GM21737 (cell line): Measurements from ENCODE around the gene TLCD3A.
"Not testable (repeated sequence)": the region's sequence is repeated elsewhere in the genome, so short reads cannot be mapped to it uniquely, and the experiment has no call there.

ENCODE experiments used
- ATAC-seq: cut with Tn5 transposase; IDR thresholded peaks from one replicate; pipeline ENCODE4 v1.9.1; 2021; ENCODE audit warnings: mild to moderate bottlenecking, moderate library complexity; ENCODE audit not compliant: unreplicated experiment

TLCD3A gene

GRCh38 chr17:746783-747629, 14.6 kb downstream of the TLCD3A start:
- no peak for ATAC-seq

- ATAC-seq: not testable (repeated sequence)
These were observed 16.2 kb downstream of the TLCD3A start for GRCh38 chr17:748604-749003.

- not testable (repeated sequence) for ATAC-seq
These were observed 17.0 kb downstream of the TLCD3A start for GRCh38 chr17:749359-749758.

GRCh38 chr17:750431-751037, 18.1 kb downstream of the TLCD3A start:
- no peak for ATAC-seq

GRCh38 chr17:751269-752001, 19.0 kb downstream of the TLCD3A start:
- ATAC-seq: peak; percentile 32

- ATAC-seq: peak; percentile 70
These were observed 19.7 kb downstream of the TLCD3A start, which contains the start of gene GEMIN4 for GRCh38 chr17:752002-752619. TSS of gene GEMIN4 (minus strand) at chr17:752264. CDS start at chr17:752142, 122 bp downstream.

- ATAC-seq: peak; percentile 8
These were observed 20.3 kb downstream of the TLCD3A start for GRCh38 chr17:752620-753219.

- ATAC-seq: no peak
These were observed 21.0 kb downstream of the TLCD3A start for GRCh38 chr17:753418-753817.

- ATAC-seq: not testable (repeated sequence)
These were observed 23.0 kb downstream of the TLCD3A start for GRCh38 chr17:755319-755961.

GRCh38 chr17:756010-756567, 23.7 kb downstream of the TLCD3A start:
- not testable (repeated sequence) for ATAC-seq

- no peak for ATAC-seq
These were observed 27.6 kb downstream of the TLCD3A start for GRCh38 chr17:759964-760363.

GRCh38 chr17:760371-760770, 28.0 kb downstream of the TLCD3A start:
- ATAC-seq: no peak

GRCh38 chr17:767076-767475, 34.7 kb downstream of the TLCD3A start:
- ATAC-seq: no peak

GRCh38 chr17:773016-773415, 40.6 kb downstream of the TLCD3A start:
- no peak for ATAC-seq

- no peak for ATAC-seq
These were observed 41.3 kb downstream of the TLCD3A start for GRCh38 chr17:773467-774312.

- no peak for ATAC-seq
These were observed 41.9 kb downstream of the TLCD3A start for GRCh38 chr17:774313-774584.

GRCh38 chr17:778096-778495, 45.7 kb downstream of the TLCD3A start:
- no peak for ATAC-seq

GRCh38 chr17:781805-782731, 49.7 kb downstream of the TLCD3A start, which contains the start of the genes GLOD4 and MRM3:
TSS of gene GLOD4 (minus strand) at chr17:782280. CDS start at chr17:782255, 25 bp downstream.
TSS of gene MRM3 (plus strand) at chr17:782353. CDS start at chr17:782379, 26 bp downstream.
- peak; percentile 80 for ATAC-seq
